ENCODE measurements around the gene ABCC6. TPM values are rescaled to one million over a fixed set of nuclear protein-coding genes. Genes with fewer than 3 reads are reported as not detected.

ABCC6 gene
- total and polyA plus RNA-seq, 10 of the 15 experiments (the other 5 are each of a cell fraction or from before 2014, with no cell fraction given) = 0.05 to 0.13 (median 0.06) TPM; not detected in 5

DNA sequence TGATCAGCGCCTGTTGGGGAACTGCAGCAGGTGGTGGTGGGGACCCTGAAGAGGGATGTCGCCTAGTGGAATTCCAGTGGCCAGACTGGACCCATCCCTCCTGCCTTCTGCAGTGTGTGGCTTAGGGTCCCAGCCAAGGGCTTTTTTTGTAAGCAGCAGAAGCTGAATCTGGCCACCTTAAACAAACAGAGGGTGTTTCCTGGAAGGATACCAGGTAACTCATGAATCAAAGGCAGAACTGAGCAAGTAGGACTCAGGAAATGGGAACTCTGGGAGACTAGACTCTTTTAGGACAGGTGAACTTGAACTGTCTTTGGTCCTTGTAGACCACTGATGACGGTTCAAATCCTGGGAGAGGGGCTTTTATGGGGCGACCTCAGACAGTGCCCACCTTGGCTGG, 124.0 kb downstream of the ABCC6 start:
- H3K27ac ChIP-seq (ENCODE audit: control insufficient read depth, insufficient read depth) = no peak overlapping the region
- TF ChIP-seq SREBF2 (IDR thresholded peaks at IDR 0.05; ENCODE audit: low read length) (no peak), DPF2 (IDR thresholded peaks at IDR 0.05) (no peak), MXI1 (IDR thresholded peaks at IDR 0.05; ENCODE audit: low read depth, low read length) (no peak), EZH2 (IDR thresholded peaks at IDR 0.05; ENCODE audit: borderline replicate concordance, control insufficient read depth, low read depth, low read length) (no peak)
- TF ChIP-seq, protein P1, sequence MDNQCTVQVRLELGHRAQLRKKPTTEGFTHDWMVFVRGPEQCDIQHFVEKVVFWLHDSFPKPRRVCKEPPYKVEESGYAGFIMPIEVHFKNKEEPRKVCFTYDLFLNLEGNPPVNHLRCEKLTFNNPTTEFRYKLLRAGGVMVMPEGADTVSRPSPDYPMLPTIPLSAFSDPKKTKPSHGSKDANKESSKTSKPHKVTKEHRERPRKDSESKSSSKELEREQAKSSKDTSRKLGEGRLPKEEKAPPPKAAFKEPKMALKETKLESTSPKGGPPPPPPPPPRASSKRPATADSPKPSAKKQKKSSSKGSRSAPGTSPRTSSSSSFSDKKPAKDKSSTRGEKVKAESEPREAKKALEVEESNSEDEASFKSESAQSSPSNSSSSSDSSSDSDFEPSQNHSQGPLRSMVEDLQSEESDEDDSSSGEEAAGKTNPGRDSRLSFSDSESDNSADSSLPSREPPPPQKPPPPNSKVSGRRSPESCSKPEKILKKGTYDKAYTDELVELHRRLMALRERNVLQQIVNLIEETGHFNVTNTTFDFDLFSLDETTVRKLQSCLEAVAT (IDR thresholded peaks at IDR 0.05) = no peak
- no TSS peak for BruUV-seq (replicated peaks)

More for the DNA sequence above, 124.0 kb downstream of the ABCC6 start:
- no peak overlapping the region for H3K4me2 ChIP-seq (ENCODE audit: control insufficient read depth, insufficient read depth)
- no peaks in the 10 kb centered on the region for H3K79me2 ChIP-seq (ENCODE audit: control insufficient read depth, insufficient read depth, low read length)
- 95% methylated on average over 4 of the region's 4 CpGs for WGBS (ENCODE audit: insufficient coverage, insufficient replicate concordance, low lambda C conversion rate, missing lambda C conversion rate)
- DNase-seq (ENCODE audit: low read depth, low spot score) (no peak), ATAC-seq (no peak), FAIRE-seq (no peak)
- H3K36me3 ChIP-seq (ENCODE audit: control insufficient read depth in 2 of 2, insufficient read depth in 2 of 2, low read length in 1 of 2) = peaks cover 29 to 32% of the 10 kb centered on the region in 2 experiments
- H3K9me3 ChIP-seq (replicated peaks; ENCODE audit: control insufficient read depth, insufficient read depth, low read length) = no peaks in the 10 kb centered on the region; the same call in 2 of the 3 replicates
- H3K4me1 ChIP-seq (ENCODE audit: control insufficient read depth, insufficient read depth, low read length) = no peaks in the 10 kb centered on the region
- H3K27me3 ChIP-seq (replicated peaks in 1 of 2; ENCODE audit: control insufficient read depth in 2 of 2, insufficient read depth in 2 of 2, low read length in 1 of 2) = no peaks in the 10 kb centered on the region
- RAD21 ChIA-PET (ENCODE audit: unreplicated experiment) = no interaction called here
- POLR2A ChIA-PET = no interaction called here
- intact Hi-C loops (cut with micrococcal nuclease; ENCODE audit: unreplicated experiment) (no loop called here), in situ Hi-C loops (cut with MboI) (no loop called here)
- H3K9ac ChIP-seq (ENCODE audit: control insufficient read depth, insufficient read depth, low read length) = no peak overlapping the region
- no peak overlapping the region for H2AFZ ChIP-seq (ENCODE audit: control insufficient read depth, low read depth, low read length)
- CTCF ChIA-PET = no interaction called here
- no peaks in the 10 kb centered on the region for H4K20me1 ChIP-seq (ENCODE audit: control insufficient read depth, insufficient read depth)
- H3K4me3 ChIP-seq = no peak overlapping the region
- SMC1A ChIA-PET (ENCODE audit: uncharacterized antibody, unreplicated experiment) = no interaction called here

Other genes starting within 250 kb of the ABCC6 start
- 17.9 and 22.6 TPM in 2 replicates for gene NOMO3, start 9.0 kb upstream of the ABCC6 start, total RNA-seq (2014; rRNA removed)
- 17.2 and 17.4 TPM in 2 replicates for gene NOMO3, start 9.0 kb upstream of the ABCC6 start, total RNA-seq (2014; rRNA removed; fragmentation: Illumina TruSeq; extraction: Trizol)
- gene NOMO3, start 9.0 kb upstream of the ABCC6 start, total RNA-seq (2021) = 29.5 and 42.2 TPM in 2 replicates
- gene NOMO3, start 9.0 kb upstream of the ABCC6 start, polyA plus RNA-seq (2011; rRNA removed) = 28.9 and 33.4 TPM in 2 replicates
- gene NOMO3, start 9.0 kb upstream of the ABCC6 start, polyA plus RNA-seq (2014; fragmentation: Illumina TruSeq; extraction: Trizol) = 41.4 and 64.8 TPM in 2 replicates
- 1 to 10 TPM; 2.5 to 3.3 TPM for gene NOMO3, start 9.0 kb upstream of the ABCC6 start, polyA plus RNA-seq (2014; fragmentation: Nextera tagmentation; extraction: Ambion mirVana)
- 20.0 and 20.7 TPM in 2 replicates for gene NOMO3, start 9.0 kb upstream of the ABCC6 start, polyA plus RNA-seq (2014; rRNA removed)
- gene NOMO3, start 9.0 kb upstream of the ABCC6 start, polyA plus RNA-seq (2016; fragmentation: Nextera tagmentation; extraction: Ambion mirVana) = 10 to 100 TPM; 29.6 to 32.9 TPM
- 1.5 and 2.4 TPM in 2 replicates for gene NPIPA7, start 155.6 kb upstream of the ABCC6 start, total RNA-seq (2014; rRNA removed)
- gene NPIPA7, start 155.6 kb upstream of the ABCC6 start, total RNA-seq (2014; rRNA removed; fragmentation: Illumina TruSeq; extraction: Trizol) = 3.6 and 3.8 TPM in 2 replicates
- 1.1 and 2.4 TPM in 2 replicates for gene NPIPA7, start 155.6 kb upstream of the ABCC6 start, total RNA-seq (2021)
- gene NPIPA7, start 155.6 kb upstream of the ABCC6 start, polyA plus RNA-seq (2011; rRNA removed) = 18.6 and 18.9 TPM in 2 replicates
- 18.4 and 18.5 TPM in 2 replicates for gene NPIPA7, start 155.6 kb upstream of the ABCC6 start, polyA plus RNA-seq (2014; fragmentation: Illumina TruSeq; extraction: Trizol)
- gene NPIPA7, start 155.6 kb upstream of the ABCC6 start, polyA plus RNA-seq (2014; fragmentation: Nextera tagmentation; extraction: Ambion mirVana) = 1 to 10 TPM; 4.7 to 7.9 TPM
- gene NPIPA7, start 155.6 kb upstream of the ABCC6 start, polyA plus RNA-seq (2014; rRNA removed) = 6.8 and 7.6 TPM in 2 replicates
- 1 to 10 TPM; 1.6 to 1.8 TPM for gene NPIPA7, start 155.6 kb upstream of the ABCC6 start, polyA plus RNA-seq (2016; fragmentation: Nextera tagmentation; extraction: Ambion mirVana)

All from GM12878 (cell line).